Heart left ventricle (tissue), 13 donors: ENCODE data around the gene CDK8.

ENCODE experiments used
- CTCF ChIP-seq, 12 donors: fragments of 200-600 bp; sonication (generic) in 4 of 12; IDR thresholded peaks; one replicate each; pipeline versions ENCODE4 v1.5.0 to v1.8.0; 2018 to 2022; ENCODE audit warnings: antibody characterized with exemption in 12 of 12, mild to moderate bottlenecking in 5 of 12
- POLR2A ChIP-seq, 2 donors: fragments of 450-650 bp; IDR thresholded peaks; one replicate each; pipeline ENCODE4 v1.6.1; 2017; ENCODE audit warnings: antibody characterized with exemption in 2 of 2, mild to moderate bottlenecking in 2 of 2, moderate library complexity in 2 of 2
- donor health status: ischemic (EF 13 %, LVEDD 7.1; RV severe dilation, severe dysfunction).
- donor health status: DM: no; HTN: yes; CAD: no.
- donor health status: DM: no; HTN: no; CAD: no.
- donor health status: ischemic (EF 25% LVEDD 6.9; RV normal size, moderate dysfunction).
- donor health status: ischemic (EF 25% LVEDD 5.7; RV mildly dilated, moderate dysfunction).
- donor health status: ischemic (EF 35%, LVEDD 5.7; RV mildly dilated, moderate dysfunction).
- donor health status: nonischemic (EF 11% LVEDD 7.7; RV severe dilation, severe dysfunction).
- donor health status: DM: yes; HTN: yes; CAD: no.
- donor health status: PGD.
- donor health status: ischemic (EF 29% LVEDD 5.4; RV normal size, mild dysfunction).
- donor health status: nonischemic (EF 23%, LVEDD 6.1; RV moderate dilation, normal function).

GRCh38 chr13:26266311-26266710, 12.4 kb downstream of the CDK8 start:
- no peak for TF ChIP-seq POLR2A (IDR thresholded peaks at IDR 0.05)
- TF ChIP-seq CTCF (IDR thresholded peaks at IDR 0.05), result no peak
